K562 (cell line): ENCODE results near the gene EVI5. TPM values are rescaled to one million over a fixed set of nuclear protein-coding genes. Genes with fewer than 3 reads are reported as not detected.
A peak's percentile ranks its signal among the peaks of the same experiment; 100 is the strongest.

Source experiments
- ATAC-seq: fragments of 200-7000 bp; cut with Tn5 transposase; 3 replicates; pipeline ENCODE4 v1.9.1; 2020; ENCODE audit warnings: moderate library complexity
- BruUV-seq: library from RNA; stranded (reverse); fragments of 400-500 nt; replicated peaks from 2 replicates; lab custom pipeline; 2021; lab: Mats Ljungman, UMichigan
- CTCF ChIA-PET: fragments of 300-600 bp; formaldehyde crosslinking; extraction: SDS; loops from one replicate; lab custom pipeline; 2021; ENCODE audit warnings: low intra/inter-chr PET ratio; lab: Yijun Ruan, JAX
- POLR2A ChIA-PET: fragments of 300-600, 350-650 bp; sonication (Branson Sonifier 250); formaldehyde crosslinking; extraction: SDS; loops from one replicate; lab custom pipeline; 2021; ENCODE audit warnings: antibody characterized with exemption, inconsistent platforms; lab: Yijun Ruan, JAX
- DNase-seq, 4 experiments: peaks; one replicate each; pipeline versions ENCODE4 v3.0.0 to v3.0.0-alpha.2; 2011 to 2018; ENCODE audit warnings: low spot score in 3 of 4, mixed read lengths in 3 of 4; ENCODE audit errors: extremely low read depth in 1 of 4
- FAIRE-seq: peaks from 2 replicates; lab custom pipeline; 2011; peaks lifted over from hg19 to GRCh38; lab: Jason Lieb, UNC
- H2AFZ ChIP-seq: 2 replicates; pipeline ENCODE4 v1.6.0; 2011; ENCODE audit warnings: low read depth, low read length, control low read depth, inconsistent platforms
- H3K27ac ChIP-seq: fragments of 200-600 bp; 3 replicates; pipeline ENCODE4 v1.8.0; 2011; ENCODE audit warnings: low read depth, mild to moderate bottlenecking, control low read depth, inconsistent platforms, low read length, moderate library complexity, mixed read lengths; ENCODE audit errors: extremely low read depth
- H3K27me3 ChIP-seq, 2 experiments: fragments of 300-600 bp in 1 of 2; 2 replicates in 1 of 2; 3 replicates in 1 of 2; pipeline versions ENCODE4 v1.6.0 to v1.8.0; 2011; ENCODE audit warnings: inconsistent platforms in 2 of 2, low read length in 2 of 2, mild to moderate bottlenecking in 1 of 2, mixed read lengths in 1 of 2, moderate library complexity in 1 of 2; ENCODE audit not compliant: control insufficient read depth in 2 of 2, insufficient read depth in 2 of 2
- H3K36me3 ChIP-seq: fragments of 300-600 bp; 3 replicates; pipeline ENCODE4 v1.8.0; 2011; ENCODE audit warnings: mild to moderate bottlenecking, low read length, inconsistent platforms; ENCODE audit not compliant: control insufficient read depth, insufficient read depth
- H3K4me1 ChIP-seq, 2 experiments: fragments of 200-600 bp in 1 of 2; replicated peaks in 1 of 2; 2 replicates in 1 of 2; 3 replicates in 1 of 2; pipeline versions ENCODE4 v1.5.1 to v1.8.0; 2011; ENCODE audit warnings: inconsistent platforms in 2 of 2, low read length in 2 of 2, mild to moderate bottlenecking in 1 of 2, mixed read lengths in 1 of 2, moderate library complexity in 1 of 2; ENCODE audit not compliant: control insufficient read depth in 2 of 2, insufficient read depth in 2 of 2
- H3K4me2 ChIP-seq: 2 replicates; pipeline ENCODE4 v1.6.1; 2011; ENCODE audit warnings: low read length, control low read depth, inconsistent platforms, mixed read lengths; ENCODE audit not compliant: insufficient read depth
- H3K4me3 ChIP-seq: fragments of 200-600 bp; sonication (generic), shearing (Covaris generic); 2 replicates; pipeline ENCODE4 v1.5.1; 2016; ENCODE audit warnings: control low read depth, inconsistent platforms
- H3K79me2 ChIP-seq: fragments of 200-600 bp; 3 replicates; pipeline ENCODE4 v1.8.0; 2011; ENCODE audit warnings: low read length, inconsistent platforms; ENCODE audit not compliant: control insufficient read depth, insufficient read depth
- H3K9ac ChIP-seq, 2 experiments: 2 replicates each; pipeline versions ENCODE4 v1.6.0 to v1.6.1; 2011; ENCODE audit warnings: low read depth in 2 of 2, low read length in 2 of 2, control low read depth in 1 of 2, inconsistent platforms in 1 of 2, mild to moderate bottlenecking in 1 of 2, mixed read lengths in 1 of 2; ENCODE audit not compliant: insufficient read depth in 1 of 2
- H3K9me1 ChIP-seq: one replicate; pipeline ENCODE4 v1.6.0; 2011; ENCODE audit warnings: inconsistent platforms, mild to moderate bottlenecking, low read length, moderate library complexity; ENCODE audit not compliant: control insufficient read depth, insufficient read depth
- H3K9me3 ChIP-seq: replicated peaks from 2 replicates; pipeline ENCODE4 v1.5.1; 2011; ENCODE audit warnings: low read depth, low read length, inconsistent platforms; ENCODE audit not compliant: control insufficient read depth, insufficient read depth
- H4K20me1 ChIP-seq: replicated peaks from 2 replicates; pipeline ENCODE4 v1.6.1; 2011; ENCODE audit warnings: low read length, inconsistent platforms, mixed read lengths; ENCODE audit not compliant: control insufficient read depth, insufficient read depth
- U2AF1 ChIP-seq: fragments of 200-400 bp; formaldehyde crosslinking; optimal IDR thresholded peaks from 2 replicates; pipeline ENCODE3; 2017; ENCODE audit warnings: mild to moderate bottlenecking, low read depth, low read length, moderate library complexity
- ZBTB33 ChIP-seq: sonication (generic); formaldehyde crosslinking; IDR thresholded peaks from 2 replicates; pipeline ENCODE4 v1.8.1; 2023; ENCODE audit warnings: mild to moderate bottlenecking, missing genetic modification reagents
- WGBS: fragments of 100-300 bp; shearing (Covaris generic); methylation state at CpG from one replicate; pipeline ENCODE4 v1.1.6; 2016; ENCODE audit warnings: low coverage, mixed read lengths; ENCODE audit not compliant: insufficient coverage; ENCODE audit errors: missing lambda C conversion rate; 5-methylcytosine and 5-hydroxymethylcytosine counted together
- in situ Hi-C: fragments of 300-500 bp; cut with MboI; formaldehyde crosslinking; loops from 4 replicates; pipeline ENCODE4 v1.15.0; 2018; ENCODE audit warnings: inconsistent platforms, mixed read lengths
- intact Hi-C: fragments of 100-400 bp; cut with micrococcal nuclease; formaldehyde crosslinking; loops from 2 replicates; pipeline ENCODE4 v1.14.2; 2022
- polyA plus RNA-seq, 8 experiments: library from polyadenylated mRNA; depleted of rRNA in 4 of 8; stranded (reverse) in 5 of 8; unstranded in 3 of 8; fragments of >200 nt; fragmentation: Nextera tagmentation in 2 of 8; fragmentation: Illumina TruSeq in 1 of 8; extraction: Ambion mirVana in 2 of 8; extraction: Trizol in 1 of 8; gene quantifications; 2 replicates each; pipeline versions ENCODE4 v1.2.1 to v1.2.3, GENCODE V29; 2011 to 2014; ENCODE audit warnings: inconsistent platforms in 1 of 8, missing spikeins in 1 of 8
- total RNA-seq, 7 experiments: library from RNA; depleted of rRNA in 6 of 7; stranded (reverse); fragments of >200 nt in 6 of 7; fragmentation: Illumina TruSeq in 2 of 7; extraction: Trizol in 2 of 7; gene quantifications; 2 replicates each; pipeline versions ENCODE4 v1.2.1 to v1.2.3, GENCODE V29; 2011 to 2021; ENCODE audit warnings: low replicate concordance in 1 of 7
- TF ChIP-seq, protein P1 (sequence below): IDR thresholded peaks from 2 replicates; pipeline ENCODE4 v1.6.1; 2011; ENCODE audit not compliant: insufficient read length; ENCODE audit errors: extremely low read depth

The EVI5 gene
- total and polyA plus RNA-seq, 9 of the 15 experiments (the other 6 are each of a cell fraction or from before 2014, with no cell fraction given) = 1.7 to 50.1 (median 13.7) TPM

GRCh38 chr1:92483610-92484471, 301.1 kb downstream of the EVI5 start:
- Histone ChIP-seq H4K20me1 (no peaks in the 10 kb centered on the region), H3K79me2 (no peaks in the 10 kb centered on the region), H2AFZ (no peak overlapping the region), H3K9ac (no peak overlapping the region), H3K9me1 (no peaks in the 10 kb centered on the region), H3K4me1 (peaks cover 0 to 24% of the 10 kb centered on the region in 2 experiments; a peak in 2 of 5 replicates), H3K9me3 (peaks cover 5% of the 10 kb centered on the region; the same call in 1 of the 2 replicates), H3K27me3 (peaks cover 5 to 21% of the 10 kb centered on the region in 2 experiments; a peak in 3 of 5 replicates), H3K27ac (no peak overlapping the region), H3K4me3 (no peak overlapping the region), H3K36me3 (no peaks in the 10 kb centered on the region), H3K4me2 (no peak overlapping the region)
- WGBS = 70% methylated on average over 29 of the region's 56 CpGs
- ATAC-seq = no peak
- peak; percentile 33; the same call in 1 of the 2 replicates for TF ChIP-seq ZBTB33 (CRISPR knock-in tag)
- TF ChIP-seq U2AF1 = no peak
- TF ChIP-seq, protein P1, sequence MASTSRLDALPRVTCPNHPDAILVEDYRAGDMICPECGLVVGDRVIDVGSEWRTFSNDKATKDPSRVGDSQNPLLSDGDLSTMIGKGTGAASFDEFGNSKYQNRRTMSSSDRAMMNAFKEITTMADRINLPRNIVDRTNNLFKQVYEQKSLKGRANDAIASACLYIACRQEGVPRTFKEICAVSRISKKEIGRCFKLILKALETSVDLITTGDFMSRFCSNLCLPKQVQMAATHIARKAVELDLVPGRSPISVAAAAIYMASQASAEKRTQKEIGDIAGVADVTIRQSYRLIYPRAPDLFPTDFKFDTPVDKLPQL = no peak
- no peak for FAIRE-seq
- ChIA-PET POLR2A (no interaction called here), CTCF (no interaction called here)
- in situ Hi-C loops = no loop called here
- BruUV-seq = no TSS peak
- no peak for DNase-seq
- intact Hi-C loops = no loop called here
